HCT116 (cell line): ENCODE measurements around the gene ORAI1. TPM values are rescaled to one million over a fixed set of nuclear protein-coding genes. Genes with fewer than 3 reads are reported as not detected.

ENCODE experiments used
- ATAC-seq: fragments of 200-7000 bp; cut with Tn5 transposase; 2 replicates; pipeline ENCODE4 v1.9.1; 2020; ENCODE audit warnings: mild to moderate bottlenecking, moderate library complexity
- BruUV-seq: library from RNA; stranded (reverse); fragments of 400-500 nt; replicated peaks from 2 replicates; lab custom pipeline; 2021; lab: Mats Ljungman, UMichigan
- CTCF ChIA-PET: fragments of 300-600 bp; sonication (Branson Sonifier 250); formaldehyde crosslinking; loops from one replicate; lab custom pipeline; 2021; ENCODE audit warnings: antibody characterized with exemption; lab: Charles Lee
- POLR2A ChIA-PET: fragments of 300-600, 350-600 bp; sonication (Branson Sonifier 250); formaldehyde crosslinking; loops from one replicate; lab custom pipeline; 2021; ENCODE audit warnings: antibody characterized with exemption; lab: Charles Lee
- RAD21 ChIA-PET, 2 experiments: fragments of 300-600 bp; sonication (Branson Sonifier 250); formaldehyde crosslinking; loops; one replicate each; lab custom pipeline; 2023; ENCODE audit warnings: low total read pairs in 2 of 2; ENCODE audit not compliant: uncharacterized antibody in 2 of 2, unreplicated experiment in 2 of 2, low non-redundant PET in 1 of 2; lab: Charles Lee
- DNase-seq: peaks from one replicate; pipeline ENCODE4 v3.0.0-alpha.2; 2010; ENCODE audit warnings: low read depth, low spot score
- H2AFZ ChIP-seq: fragments of 200-600 bp; shearing (Covaris generic), sonication (generic); 2 replicates; pipeline ENCODE4 v1.6.1; 2017; ENCODE audit warnings: low read depth, mixed run types, mixed read lengths, antibody characterized with exemption, low read length; ENCODE audit not compliant: poor library complexity, severe bottlenecking
- H3K27ac ChIP-seq: 2 replicates; pipeline ENCODE4 v1.5.1; 2012; ENCODE audit warnings: low read depth, low read length
- H3K27me3 ChIP-seq: fragments of 200-600 bp; sonication (generic); 2 replicates; pipeline ENCODE4 v1.6.1; 2016; ENCODE audit warnings: mixed run types, low read length, mixed read lengths; ENCODE audit not compliant: insufficient read depth
- H3K36me3 ChIP-seq, 2 experiments: fragments of 200-500 bp in 1 of 2; fragments of 200-600 bp in 1 of 2; sonication (Bioruptor generic) in 1 of 2; sonication (generic) in 1 of 2; 2 replicates each; pipeline versions ENCODE4 v1.5.1 to v1.6.1; 2014 to 2016; ENCODE audit warnings: low read length in 2 of 2, inconsistent platforms in 1 of 2, mixed read lengths in 1 of 2, mixed run types in 1 of 2; ENCODE audit not compliant: insufficient read depth in 2 of 2, control insufficient read depth in 1 of 2
- H3K4me1 ChIP-seq, 2 experiments: fragments of 200-600 bp in 1 of 2; sonication (generic) in 1 of 2; 2 replicates each; pipeline versions ENCODE4 v1.5.1 to v1.6.1; 2012 to 2017; ENCODE audit warnings: low read length in 2 of 2, inconsistent platforms in 1 of 2, mild to moderate bottlenecking in 1 of 2, mixed read lengths in 1 of 2, mixed run types in 1 of 2, moderate library complexity in 1 of 2; ENCODE audit not compliant: insufficient read depth in 2 of 2, control insufficient read depth in 1 of 2
- H3K4me2 ChIP-seq: fragments of 200-600 bp; sonication (generic); 2 replicates; pipeline ENCODE4 v1.6.1; 2017; ENCODE audit warnings: mixed run types, low read length, mixed read lengths
- H3K4me3 ChIP-seq, 2 experiments: fragments of 200-600 bp in 1 of 2; sonication (generic) in 1 of 2; replicated peaks in 1 of 2; 2 replicates each; pipeline ENCODE4 v1.5.1; 2011 to 2016; ENCODE audit warnings: low read length in 2 of 2, control low read depth in 1 of 2, low read depth in 1 of 2, mild to moderate bottlenecking in 1 of 2, mixed read lengths in 1 of 2, mixed run types in 1 of 2
- H3K79me2 ChIP-seq: fragments of 200-600 bp; sonication (generic); 2 replicates; pipeline ENCODE4 v1.6.1; 2017; ENCODE audit warnings: mild to moderate bottlenecking, mixed run types, low read length, moderate library complexity, mixed read lengths; ENCODE audit not compliant: insufficient read depth
- H3K9ac ChIP-seq: fragments of 200-600 bp; sonication (generic); 2 replicates; pipeline ENCODE4 v1.6.1; 2016; ENCODE audit warnings: low read length, mixed read lengths
- H3K9me2 ChIP-seq: fragments of 200-600 bp; sonication (generic), shearing (Covaris generic); 2 replicates; pipeline ENCODE4 v1.6.1; 2017; ENCODE audit warnings: mixed run types, mild to moderate bottlenecking, moderate library complexity; ENCODE audit not compliant: insufficient read depth
- H3K9me3 ChIP-seq, 2 experiments: fragments of 200-500 bp in 1 of 2; fragments of 200-600 bp in 1 of 2; sonication (Bioruptor generic) in 1 of 2; sonication (generic) in 1 of 2; 2 replicates each; pipeline ENCODE4 v1.6.1; 2014 to 2017; ENCODE audit warnings: low read length in 2 of 2, mixed read lengths in 2 of 2, inconsistent platforms in 1 of 2, low read depth in 1 of 2, mild to moderate bottlenecking in 1 of 2, mixed run types in 1 of 2, moderate library complexity in 1 of 2; ENCODE audit not compliant: control insufficient read depth in 1 of 2, insufficient read depth in 1 of 2
- H4K20me1 ChIP-seq: fragments of 200-600 bp; sonication (generic), shearing (Covaris generic); 2 replicates; pipeline ENCODE4 v1.6.1; 2017; ENCODE audit warnings: mixed run types, mild to moderate bottlenecking, moderate library complexity; ENCODE audit not compliant: insufficient read depth
- ATF3 ChIP-seq: IDR thresholded peaks from 2 replicates; pipeline ENCODE4 v1.6.1; 2012
- CBX3 ChIP-seq: IDR thresholded peaks from 2 replicates; pipeline ENCODE4 v1.6.1; 2012; ENCODE audit warnings: low read depth
- CEBPB ChIP-seq: IDR thresholded peaks from 2 replicates; pipeline ENCODE4 v1.6.1; 2012; ENCODE audit warnings: low read depth
- CTCF ChIP-seq, 3 experiments: fragments of 200-600 bp in 1 of 3; sonication (generic) in 1 of 3; IDR thresholded peaks in 2 of 3; conservative IDR thresholded peaks in 1 of 3; 2 replicates each; pipeline ENCODE4 v1.5.1; 2012 to 2017; ENCODE audit warnings: low read depth in 2 of 3, low read length in 2 of 3, antibody characterized with exemption in 1 of 3, borderline replicate concordance in 1 of 3, control low read depth in 1 of 3, mild to moderate bottlenecking in 1 of 3, mixed read lengths in 1 of 3, mixed run types in 1 of 3, moderate library complexity in 1 of 3; ENCODE audit not compliant: insufficient read depth in 1 of 3
- ELF1 ChIP-seq: IDR thresholded peaks from 2 replicates; pipeline ENCODE4 v1.6.1; 2012; ENCODE audit warnings: low read depth, borderline replicate concordance
- EZH2 ChIP-seq: fragments of 200-600 bp; sonication (generic); IDR thresholded peaks from 2 replicates; pipeline ENCODE4 v1.6.1; 2017; ENCODE audit warnings: antibody characterized with exemption, mixed run types
- EZH2phosphoT487 ChIP-seq: fragments of 200-600 bp; IDR thresholded peaks from 2 replicates; pipeline ENCODE4 v1.6.1; 2018; ENCODE audit warnings: antibody characterized with exemption, borderline replicate concordance
- JUND ChIP-seq: IDR thresholded peaks from 2 replicates; pipeline ENCODE4 v1.6.1; 2012
- POLR2A ChIP-seq: IDR thresholded peaks from 2 replicates; pipeline ENCODE4 v1.7.0; 2011; ENCODE audit warnings: borderline replicate concordance; ENCODE audit not compliant: insufficient read depth, insufficient read length; ENCODE audit errors: extremely low read depth
- POLR2AphosphoS5 ChIP-seq: IDR thresholded peaks from 2 replicates; pipeline ENCODE4 v1.6.1; 2011; ENCODE audit warnings: mild to moderate bottlenecking, low read depth, low read length, moderate library complexity
- SIN3A ChIP-seq: IDR thresholded peaks from 2 replicates; pipeline ENCODE4 v1.6.1; 2012; ENCODE audit warnings: low read depth
- SRF ChIP-seq: IDR thresholded peaks from 2 replicates; pipeline ENCODE4 v1.6.1; 2012; ENCODE audit warnings: low read depth
- TCF7L2 ChIP-seq: IDR thresholded peaks from 2 replicates; pipeline ENCODE4 v1.7.0; 2011; ENCODE audit warnings: borderline replicate concordance, inconsistent platforms; ENCODE audit not compliant: insufficient read depth, insufficient read length; ENCODE audit errors: extremely low read depth
- ZBTB33 ChIP-seq: IDR thresholded peaks from 2 replicates; pipeline ENCODE4 v1.6.1; 2011; ENCODE audit warnings: mild to moderate bottlenecking, low read length, moderate library complexity; ENCODE audit not compliant: insufficient replicate concordance; ENCODE audit errors: extremely low read depth
- ZFX ChIP-seq: fragments of 450-650 bp; IDR thresholded peaks from 2 replicates; pipeline ENCODE4 v1.6.1; 2017
- ZNF274 ChIP-seq: fragments of 200-500 bp; sonication (Bioruptor generic); IDR thresholded peaks from 2 replicates; pipeline ENCODE4 v1.6.1; 2014; ENCODE audit warnings: mild to moderate bottlenecking, low read depth, low read length, inconsistent platforms
- intact Hi-C: fragments of 100-400 bp; cut with micrococcal nuclease; formaldehyde crosslinking; loops from 2 replicates; pipeline ENCODE4 v1.10.0; 2022
- total RNA-seq: library from RNA; stranded (reverse); gene quantifications from one replicate; pipeline ENCODE4 v1.2.1, GENCODE V29; 2021; ENCODE audit not compliant: unreplicated experiment
- TF ChIP-seq, protein P1 (sequence below): IDR thresholded peaks from 2 replicates; pipeline ENCODE4 v1.6.1; 2012
- TF ChIP-seq, protein P2 (sequence below): IDR thresholded peaks from 2 replicates; pipeline ENCODE4 v1.6.1; 2012; ENCODE audit warnings: low read depth

The ORAI1 gene
- total RNA-seq, 1 experiment from 2014 or later = 20.2 TPM

GRCh38 chr12:121579190-121579791 is 47.0 kb upstream of the ORAI1 start:
- Histone ChIP-seq H3K9me2 (no peaks in the 10 kb centered on the region), H4K20me1 (no peaks in the 10 kb centered on the region), H3K4me1 (peaks cover 13 to 29% of the 10 kb centered on the region in 2 experiments), H3K9ac (peak overlapping the region; percentile 60), H3K79me2 (no peaks in the 10 kb centered on the region), H3K4me2 (peak overlapping the region; percentile 88), H2AFZ (no peak overlapping the region), H3K27ac (no peak overlapping the region; the same call in 1 of the 2 replicates), H3K36me3 (no peaks in the 10 kb centered on the region), H3K9me3 (no peaks in the 10 kb centered on the region), H3K4me3 (peak overlapping the region in 1 of 2 experiments; percentile 60; a peak in 3 of 4 replicates), H3K27me3 (no peaks in the 10 kb centered on the region)
- DNase-seq = no peak
- BruUV-seq = no TSS peak
- ATAC-seq = no peak
- POLR2A ChIA-PET = interaction anchor here (0.9 kb wide), 2 partner anchors 14 to 47 kb away, joined by 3 read pairs; partner anchors contain the start of gene ORAI1
- intact Hi-C loops = no loop called here
- TF ChIP-seq ZFX (no peak), JUND (no peak), POLR2AphosphoS5 (no peak), CBX3 (no peak), EZH2phosphoT487 (no peak), ZBTB33 (no peak), ELF1 (no peak), POLR2A (no peak), CTCF (IDR thresholded peaks at IDR 0.05 in 2 of 3, conservative IDR thresholded peaks at IDR 0.05 in 1 of 3; ENCODE audit: borderline replicate concordance in 1 of 3, insufficient read depth in 1 of 3, low read depth in 2 of 3, low read length in 2 of 3) (no peak), ZNF274 (no peak), CEBPB (no peak), SRF (no peak), ATF3 (no peak), SIN3A (no peak), EZH2 (no peak), TCF7L2 (no peak)
- TF ChIP-seq, protein P1, sequence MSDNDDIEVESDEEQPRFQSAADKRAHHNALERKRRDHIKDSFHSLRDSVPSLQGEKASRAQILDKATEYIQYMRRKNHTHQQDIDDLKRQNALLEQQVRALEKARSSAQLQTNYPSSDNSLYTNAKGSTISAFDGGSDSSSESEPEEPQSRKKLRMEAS = no peak
- TF ChIP-seq, protein P2, sequence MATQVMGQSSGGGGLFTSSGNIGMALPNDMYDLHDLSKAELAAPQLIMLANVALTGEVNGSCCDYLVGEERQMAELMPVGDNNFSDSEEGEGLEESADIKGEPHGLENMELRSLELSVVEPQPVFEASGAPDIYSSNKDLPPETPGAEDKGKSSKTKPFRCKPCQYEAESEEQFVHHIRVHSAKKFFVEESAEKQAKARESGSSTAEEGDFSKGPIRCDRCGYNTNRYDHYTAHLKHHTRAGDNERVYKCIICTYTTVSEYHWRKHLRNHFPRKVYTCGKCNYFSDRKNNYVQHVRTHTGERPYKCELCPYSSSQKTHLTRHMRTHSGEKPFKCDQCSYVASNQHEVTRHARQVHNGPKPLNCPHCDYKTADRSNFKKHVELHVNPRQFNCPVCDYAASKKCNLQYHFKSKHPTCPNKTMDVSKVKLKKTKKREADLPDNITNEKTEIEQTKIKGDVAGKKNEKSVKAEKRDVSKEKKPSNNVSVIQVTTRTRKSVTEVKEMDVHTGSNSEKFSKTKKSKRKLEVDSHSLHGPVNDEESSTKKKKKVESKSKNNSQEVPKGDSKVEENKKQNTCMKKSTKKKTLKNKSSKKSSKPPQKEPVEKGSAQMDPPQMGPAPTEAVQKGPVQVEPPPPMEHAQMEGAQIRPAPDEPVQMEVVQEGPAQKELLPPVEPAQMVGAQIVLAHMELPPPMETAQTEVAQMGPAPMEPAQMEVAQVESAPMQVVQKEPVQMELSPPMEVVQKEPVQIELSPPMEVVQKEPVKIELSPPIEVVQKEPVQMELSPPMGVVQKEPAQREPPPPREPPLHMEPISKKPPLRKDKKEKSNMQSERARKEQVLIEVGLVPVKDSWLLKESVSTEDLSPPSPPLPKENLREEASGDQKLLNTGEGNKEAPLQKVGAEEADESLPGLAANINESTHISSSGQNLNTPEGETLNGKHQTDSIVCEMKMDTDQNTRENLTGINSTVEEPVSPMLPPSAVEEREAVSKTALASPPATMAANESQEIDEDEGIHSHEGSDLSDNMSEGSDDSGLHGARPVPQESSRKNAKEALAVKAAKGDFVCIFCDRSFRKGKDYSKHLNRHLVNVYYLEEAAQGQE = no peak
- RAD21 ChIA-PET = no interaction called here
- CTCF ChIA-PET = no interaction called here
